Daoy (cell line): Measurements from ENCODE around the gene FOXM1. TPM values are rescaled to one million over a fixed set of nuclear protein-coding genes. Genes with fewer than 3 reads are reported as not detected.

Experiments used
- DNase-seq: peaks from one replicate; pipeline ENCODE4 v3.0.0-alpha.2; 2015; ENCODE audit warnings: low read depth
- total RNA-seq: library from RNA; depleted of rRNA; stranded (reverse); fragments of >200 nt; shearing (Covaris generic); gene quantifications from 2 replicates; pipeline ENCODE4 v1.2.3, GENCODE V29; 2014; rRNA removed

FOXM1 gene, protein sequence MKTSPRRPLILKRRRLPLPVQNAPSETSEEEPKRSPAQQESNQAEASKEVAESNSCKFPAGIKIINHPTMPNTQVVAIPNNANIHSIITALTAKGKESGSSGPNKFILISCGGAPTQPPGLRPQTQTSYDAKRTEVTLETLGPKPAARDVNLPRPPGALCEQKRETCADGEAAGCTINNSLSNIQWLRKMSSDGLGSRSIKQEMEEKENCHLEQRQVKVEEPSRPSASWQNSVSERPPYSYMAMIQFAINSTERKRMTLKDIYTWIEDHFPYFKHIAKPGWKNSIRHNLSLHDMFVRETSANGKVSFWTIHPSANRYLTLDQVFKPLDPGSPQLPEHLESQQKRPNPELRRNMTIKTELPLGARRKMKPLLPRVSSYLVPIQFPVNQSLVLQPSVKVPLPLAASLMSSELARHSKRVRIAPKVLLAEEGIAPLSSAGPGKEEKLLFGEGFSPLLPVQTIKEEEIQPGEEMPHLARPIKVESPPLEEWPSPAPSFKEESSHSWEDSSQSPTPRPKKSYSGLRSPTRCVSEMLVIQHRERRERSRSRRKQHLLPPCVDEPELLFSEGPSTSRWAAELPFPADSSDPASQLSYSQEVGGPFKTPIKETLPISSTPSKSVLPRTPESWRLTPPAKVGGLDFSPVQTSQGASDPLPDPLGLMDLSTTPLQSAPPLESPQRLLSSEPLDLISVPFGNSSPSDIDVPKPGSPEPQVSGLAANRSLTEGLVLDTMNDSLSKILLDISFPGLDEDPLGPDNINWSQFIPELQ
- 33.4 and 38.8 TPM in 2 replicates for total RNA-seq

DNA sequence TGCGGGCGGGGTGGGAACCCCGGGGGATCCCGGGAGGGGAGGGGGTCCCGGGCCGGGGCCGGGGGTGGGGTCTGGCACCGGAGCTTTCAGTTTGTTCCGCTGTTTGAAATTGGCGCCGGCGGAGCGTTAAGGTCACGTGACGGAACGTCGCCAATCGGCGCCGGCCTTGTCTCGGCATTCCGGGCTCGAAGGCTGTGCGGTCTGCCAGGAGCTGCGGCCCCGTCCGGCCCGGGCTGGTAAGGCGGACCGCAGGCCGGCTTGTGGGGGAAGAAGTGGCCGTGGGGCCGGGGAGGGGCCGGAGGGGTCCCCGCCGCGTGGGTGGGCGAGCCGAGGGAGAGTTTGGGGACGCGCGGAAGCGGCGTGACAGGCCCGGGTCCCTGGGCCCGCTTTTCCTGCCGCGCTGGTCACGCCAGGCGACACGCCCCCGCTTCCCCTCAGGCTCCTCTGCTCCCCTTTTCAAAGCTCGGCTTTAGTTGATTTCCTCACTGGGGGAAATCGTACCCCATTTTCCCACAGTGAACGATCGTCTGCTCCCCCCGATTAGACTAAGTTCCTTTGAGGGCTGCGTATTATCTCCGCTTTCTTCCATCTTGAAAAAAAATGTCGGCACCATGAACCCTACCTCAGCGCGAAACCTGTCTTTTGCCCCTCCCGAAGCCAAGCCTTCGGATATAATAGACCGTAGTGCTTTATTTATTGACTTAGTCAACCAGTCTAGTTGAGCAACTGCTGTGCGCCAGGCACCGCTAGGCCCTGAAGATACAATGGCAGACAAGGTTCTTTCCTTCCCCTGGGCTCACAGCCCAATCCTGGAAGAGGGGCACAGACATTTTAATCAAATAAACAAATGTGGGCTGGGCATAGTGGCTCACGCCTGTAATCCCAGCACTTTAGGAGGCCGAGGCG, at the start of gene FOXM1, which contains the start of gene RHNO1:
FOXM1 (minus strand) TSS at position 128 of the 906 bp plus-strand sequence. CDS start 2,696 bp downstream, outside the sequence.
RHNO1 (plus strand) TSS at position 177 of the 906 bp plus-strand sequence. CDS start 8,144 bp downstream, outside the sequence.
- DNase-seq = peak; percentile 95

DNA sequence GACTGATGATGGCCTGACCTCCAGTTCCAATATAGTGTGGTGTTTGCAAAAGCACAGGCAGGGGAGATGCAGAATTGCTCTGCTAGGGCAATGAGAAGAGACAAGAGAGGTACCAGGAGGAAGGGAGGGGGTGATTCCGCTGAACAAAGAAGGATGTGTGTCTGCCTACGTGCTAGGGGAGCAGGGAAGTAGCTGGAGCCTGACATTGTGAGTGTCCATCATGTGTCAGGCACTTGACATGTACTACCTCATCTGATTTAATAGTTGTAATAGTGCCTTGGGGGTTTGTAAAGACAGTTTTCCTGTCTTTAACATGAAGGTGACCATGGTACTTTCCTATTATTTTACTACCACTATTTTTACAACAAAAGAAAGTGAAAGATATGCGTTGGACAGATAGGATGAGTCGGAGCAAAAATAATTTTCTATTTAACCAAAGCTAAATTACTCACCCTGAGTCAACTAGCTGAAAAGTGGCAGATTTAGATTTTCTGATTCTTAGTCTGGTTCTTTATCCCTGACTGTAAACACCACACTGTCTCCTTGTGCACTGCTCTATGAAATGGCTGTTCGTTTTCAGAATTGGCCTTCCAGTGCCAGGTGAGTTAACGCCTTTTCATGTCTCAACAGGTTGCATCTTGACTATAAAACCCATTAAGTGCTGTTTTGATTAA, 48.5 kb upstream of the FOXM1 start:
- DNase-seq = no peak

DNA sequence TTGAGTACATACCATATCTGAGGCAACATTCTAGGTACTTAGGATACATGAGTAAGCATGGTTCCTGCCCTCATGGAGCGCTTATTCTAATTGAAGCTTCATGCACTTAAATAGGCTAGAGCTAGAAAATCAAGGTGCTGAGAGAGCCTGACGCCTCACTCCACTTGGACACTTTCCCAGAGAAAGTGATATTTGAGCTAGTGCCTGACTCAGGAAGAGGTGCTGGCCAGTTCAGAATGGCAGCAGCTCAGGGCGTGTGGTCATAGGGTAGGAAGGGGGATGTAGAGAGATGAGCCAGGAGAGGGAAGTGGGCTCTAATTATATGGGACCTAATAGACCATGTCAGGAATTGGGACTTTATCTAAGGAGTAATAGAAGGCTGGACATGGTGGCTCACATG, 47.0 kb upstream of the FOXM1 start:
- DNase-seq = peak; percentile 17

DNA sequence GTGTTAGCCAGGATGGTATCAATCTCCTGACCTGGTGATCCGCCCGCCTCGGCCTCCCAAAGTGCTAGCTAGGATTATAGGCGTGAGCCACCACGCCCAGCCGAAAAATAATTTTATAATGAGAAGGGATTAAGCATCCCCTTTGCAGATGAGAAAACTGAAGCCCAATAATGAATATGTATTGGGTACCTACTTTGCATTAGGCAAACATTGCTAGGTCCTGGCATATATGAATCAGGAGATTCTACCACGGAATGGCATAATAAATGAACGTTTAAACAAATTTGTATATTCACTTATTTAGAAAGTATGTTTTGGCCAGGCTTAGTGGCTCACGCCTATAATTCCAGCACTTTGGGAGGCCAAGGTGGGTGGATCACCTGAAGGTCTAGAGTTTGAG, 46.1 kb upstream of the FOXM1 start:
- DNase-seq = no peak

DNA sequence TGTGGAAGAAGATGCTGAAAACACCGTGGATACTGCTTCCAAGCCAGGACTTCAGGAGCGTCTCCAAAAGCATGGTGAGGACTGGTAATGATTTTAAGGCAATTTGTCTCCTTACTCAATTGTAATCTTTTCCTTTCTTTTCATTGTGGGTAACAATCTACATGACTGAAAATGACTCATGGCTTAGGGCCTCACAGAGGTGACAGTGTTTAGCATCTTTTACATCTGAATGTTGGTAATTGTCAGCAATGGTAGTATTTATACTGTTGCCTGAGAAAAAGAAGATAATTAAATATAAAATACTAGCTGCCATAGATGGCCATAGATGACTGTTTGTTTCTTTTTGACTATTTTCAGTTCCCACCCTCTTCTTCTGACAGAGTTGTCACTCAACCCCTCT, 45.4 kb upstream of the FOXM1 start:
- no peak for DNase-seq

DNA sequence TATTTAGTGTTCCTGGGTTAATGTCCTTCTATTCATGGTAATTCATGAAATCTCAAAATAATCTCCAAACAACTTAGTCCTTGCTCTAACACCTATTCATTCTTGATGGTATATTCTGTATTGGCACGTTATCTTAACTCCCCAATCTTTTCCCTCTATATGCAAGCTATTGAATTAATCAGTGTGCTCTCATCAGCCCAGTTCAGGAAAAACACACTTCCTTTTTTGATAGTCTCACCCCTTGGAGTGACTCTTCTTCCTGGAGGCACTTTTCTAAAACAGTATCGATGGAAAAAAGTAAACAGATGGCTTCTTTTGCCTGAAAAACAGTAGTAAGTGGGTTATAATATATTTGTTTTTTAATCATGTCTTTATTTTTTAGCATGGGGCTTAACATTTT, 42.3 kb upstream of the FOXM1 start:
- no peak for DNase-seq

DNA sequence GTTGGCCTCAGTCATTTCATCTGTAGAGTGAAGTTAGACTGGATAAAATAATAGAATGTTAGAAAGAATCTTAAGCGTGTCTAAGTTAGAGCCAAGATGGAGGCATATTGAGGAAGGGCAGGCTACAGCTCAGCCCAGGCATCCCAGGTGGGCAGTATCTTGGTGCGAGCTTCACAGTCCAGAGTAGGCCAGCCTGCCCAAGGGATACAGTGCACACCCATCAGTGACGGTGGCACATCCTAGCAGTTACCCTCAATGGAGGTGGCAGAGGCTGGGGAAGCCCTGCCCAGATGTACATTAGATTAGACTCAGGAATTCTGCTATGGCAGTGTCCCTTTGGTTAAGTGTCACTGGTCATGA, 35.2 kb upstream of the FOXM1 start:
- no peak for DNase-seq

DNA sequence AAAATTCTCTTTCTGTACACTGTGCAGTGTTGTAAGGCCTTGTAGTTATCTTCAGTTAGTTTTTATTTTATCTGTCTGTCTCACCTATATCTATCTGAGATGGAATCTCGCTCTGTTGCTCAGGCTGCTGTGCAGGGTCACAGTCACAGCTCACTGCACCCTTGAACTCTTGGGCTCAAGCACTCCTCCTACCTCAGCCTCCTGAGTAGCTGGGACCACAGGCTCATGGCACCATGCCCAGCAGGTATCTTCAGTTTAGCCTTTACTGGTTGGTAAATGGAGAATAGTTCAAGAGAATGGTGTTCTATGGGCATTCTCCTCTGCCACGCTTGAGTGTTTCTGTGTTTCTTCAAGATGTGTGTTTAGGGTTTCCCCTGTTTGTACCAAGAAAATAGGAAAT, 27.3 kb upstream of the FOXM1 start:
- no peak for DNase-seq

DNA sequence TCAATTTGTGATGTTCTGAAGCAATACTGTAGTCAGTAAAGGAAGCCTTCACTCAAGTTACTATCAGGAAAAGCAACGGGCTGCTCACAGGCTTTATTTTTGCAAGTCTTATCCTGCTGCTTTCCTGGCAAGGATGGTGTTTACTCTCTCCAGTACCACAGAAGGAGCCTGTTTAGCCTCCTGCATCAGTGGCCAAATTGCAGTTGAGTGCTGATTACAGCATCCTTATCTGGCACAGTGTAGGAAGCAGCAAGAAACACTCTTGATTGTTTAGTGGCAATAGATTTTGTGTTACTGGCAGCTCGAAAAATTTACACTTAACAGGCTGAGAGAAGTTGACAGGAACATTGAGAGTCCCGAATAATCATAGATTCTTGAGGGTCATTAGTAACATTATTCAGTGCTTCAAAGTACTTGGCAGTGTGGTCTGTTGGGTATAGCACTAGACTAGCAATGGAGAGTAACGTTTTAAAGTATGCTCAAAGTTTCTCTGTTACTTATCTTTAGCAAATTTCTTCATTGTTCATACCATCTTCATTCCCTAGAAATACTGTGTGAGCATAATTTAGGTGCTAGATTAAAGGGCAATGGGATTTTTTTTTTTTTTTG, 25.4 kb upstream of the FOXM1 start:
- DNase-seq = no peak

DNA sequence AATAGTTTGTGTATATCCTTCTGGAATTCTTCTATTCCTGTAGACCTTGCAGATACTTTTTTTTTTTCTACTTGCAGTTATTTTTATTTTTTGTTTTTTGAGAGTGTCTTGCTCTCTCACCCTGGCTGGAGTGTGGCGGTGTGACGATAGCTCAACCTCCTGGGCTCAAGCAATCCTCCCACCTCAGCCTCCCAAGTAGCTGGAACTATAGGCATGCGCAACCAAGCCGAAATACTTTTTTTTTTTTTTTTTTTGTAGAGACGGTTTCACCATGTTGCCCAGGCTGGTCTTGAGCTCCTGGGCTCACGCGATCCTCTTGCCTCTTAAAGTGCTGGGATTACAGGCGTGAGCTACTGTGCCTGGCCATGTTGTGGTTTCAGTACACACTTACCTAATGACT, 23.7 kb upstream of the FOXM1 start:
- no peak for DNase-seq

DNA sequence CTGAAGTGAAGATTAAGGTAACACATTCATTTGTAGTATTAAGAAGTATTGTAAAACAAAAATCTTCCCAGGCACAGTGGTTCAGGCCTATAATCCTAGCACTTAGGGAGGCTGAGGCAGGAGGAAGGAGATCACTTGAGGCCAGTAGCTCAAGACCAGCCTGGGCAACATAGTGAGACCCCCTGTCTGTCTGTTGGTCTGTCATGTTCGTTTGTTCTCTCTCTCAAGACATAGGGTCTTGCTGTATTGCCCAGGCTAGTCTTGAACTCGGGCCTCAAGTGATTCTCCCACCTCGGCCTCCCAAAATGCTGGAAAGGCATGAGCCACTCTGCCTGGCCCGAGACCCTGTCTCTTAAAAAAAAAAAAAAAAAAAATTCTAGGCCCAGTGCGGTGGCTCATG, 20.4 kb upstream of the FOXM1 start:
- DNase-seq = no peak

DNA sequence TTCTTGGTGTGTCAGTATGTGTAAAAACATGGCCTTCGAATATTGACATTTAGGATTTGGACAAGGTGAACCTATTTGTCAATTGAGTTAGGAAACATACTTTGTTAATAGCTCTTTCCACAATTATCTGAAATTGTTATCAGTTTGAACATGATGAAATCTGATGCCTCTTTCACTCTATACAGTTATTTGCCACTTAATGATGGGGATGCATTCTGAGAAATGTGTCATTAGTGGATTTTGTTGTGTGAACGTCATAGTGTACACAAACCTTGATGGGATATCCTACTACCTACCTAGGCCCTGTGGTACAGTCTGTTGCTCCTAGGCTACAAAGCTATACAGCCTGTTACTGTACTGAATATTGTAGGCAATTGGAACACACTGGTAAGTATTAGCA, 18.5 kb upstream of the FOXM1 start:
- no peak for DNase-seq

DNA sequence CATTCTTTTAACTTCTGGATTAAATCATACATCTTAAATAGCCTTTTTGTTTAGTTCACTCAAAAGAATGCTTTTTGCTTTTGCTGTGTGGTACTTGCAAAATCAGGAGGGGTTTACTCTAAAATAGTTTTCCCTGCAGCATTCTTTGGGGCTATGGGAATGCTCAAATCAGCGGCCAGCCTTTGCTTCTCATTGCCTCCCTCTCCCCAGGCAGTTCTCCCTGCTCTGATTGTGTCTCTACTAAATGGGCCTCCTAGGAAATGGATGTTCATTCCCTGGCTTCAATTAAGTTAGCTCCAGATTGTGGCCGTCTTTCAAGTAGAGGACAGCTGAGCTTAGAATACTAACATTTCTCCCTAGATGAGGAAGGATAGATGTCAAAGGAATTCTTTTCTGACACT, 18.1 kb upstream of the FOXM1 start:
- DNase-seq = no peak

DNA sequence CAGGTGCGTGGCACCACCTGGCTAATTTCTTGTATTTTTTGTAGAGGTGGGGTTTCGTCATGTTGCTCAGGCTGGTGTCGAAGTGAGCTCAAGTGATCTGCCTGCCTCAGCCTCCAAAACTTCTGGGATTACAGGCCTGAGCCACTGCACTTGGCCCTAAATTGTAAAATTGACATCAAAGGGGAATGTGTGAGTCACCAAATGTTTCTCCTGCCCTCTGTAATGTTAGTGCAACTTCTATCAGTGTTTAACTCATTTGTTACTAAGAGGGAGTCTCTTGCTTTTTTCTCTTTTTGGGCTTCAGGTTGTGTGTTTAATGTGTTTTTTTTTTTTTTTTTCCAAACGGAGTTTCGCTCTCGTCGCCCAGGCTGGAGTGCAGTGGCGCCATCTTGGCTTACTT, 16.0 kb upstream of the FOXM1 start:
- peak; percentile 70 for DNase-seq

DNA sequence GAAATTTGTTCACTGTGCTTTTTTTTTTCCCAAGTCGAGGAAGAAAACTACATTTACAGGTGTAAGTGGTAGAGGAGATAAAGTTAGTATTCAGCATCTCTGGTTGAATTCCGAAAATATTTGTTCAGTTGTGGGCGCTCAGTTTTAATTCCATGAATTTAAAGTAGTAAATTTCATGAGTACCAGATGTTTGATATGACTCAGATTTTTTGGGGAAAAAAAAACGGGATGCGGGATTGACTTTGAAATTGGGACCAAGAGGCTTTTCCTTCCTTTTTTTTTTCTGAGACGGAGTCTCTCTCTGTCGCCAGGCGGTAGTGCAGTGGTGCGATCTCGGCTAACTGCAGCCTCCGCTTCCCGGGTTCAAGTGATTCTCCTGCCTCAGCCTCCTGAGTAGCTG, 15.3 kb upstream of the FOXM1 start:
- DNase-seq = no peak

DNA sequence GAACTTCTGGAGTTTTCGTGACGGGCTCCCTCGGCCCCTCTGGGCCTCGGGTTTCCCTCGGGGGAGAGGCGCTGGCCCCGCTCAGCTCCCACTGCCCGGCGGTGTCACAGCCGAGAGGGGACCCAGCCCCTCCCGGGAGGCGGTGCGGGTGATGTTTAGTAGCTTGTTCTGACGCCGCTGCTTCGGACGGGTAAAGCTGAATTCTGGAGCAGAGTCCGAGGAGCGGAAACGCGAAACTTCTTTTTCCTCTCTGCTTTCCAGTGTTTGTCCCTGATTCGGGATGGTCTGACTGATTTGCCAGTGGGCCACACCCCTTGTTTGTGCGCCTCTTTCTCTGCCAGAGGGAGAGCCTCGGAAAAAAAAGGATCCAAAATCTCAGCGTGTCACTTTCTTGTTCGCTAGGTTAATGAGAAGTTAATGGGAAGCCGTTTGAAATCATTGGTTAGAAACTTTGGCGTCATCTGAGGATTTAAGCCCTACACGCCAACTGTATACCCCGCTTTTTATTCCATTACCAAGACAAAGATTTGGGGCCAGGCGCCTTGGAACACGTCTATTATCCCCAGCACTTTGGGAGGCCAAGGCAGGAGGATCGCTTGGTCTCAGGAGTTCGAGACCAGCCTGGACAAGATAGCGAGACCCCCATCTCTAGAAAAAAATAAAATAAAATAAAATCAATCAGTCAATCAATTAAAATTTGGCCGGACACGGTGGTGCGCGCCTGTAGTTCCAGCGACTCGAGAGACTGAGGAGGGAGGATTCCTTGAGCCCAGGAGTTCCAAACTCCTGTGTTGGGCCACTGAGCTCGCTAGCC, 14.5 kb upstream of the FOXM1 start:
- peak; percentile 73 for DNase-seq

DNA sequence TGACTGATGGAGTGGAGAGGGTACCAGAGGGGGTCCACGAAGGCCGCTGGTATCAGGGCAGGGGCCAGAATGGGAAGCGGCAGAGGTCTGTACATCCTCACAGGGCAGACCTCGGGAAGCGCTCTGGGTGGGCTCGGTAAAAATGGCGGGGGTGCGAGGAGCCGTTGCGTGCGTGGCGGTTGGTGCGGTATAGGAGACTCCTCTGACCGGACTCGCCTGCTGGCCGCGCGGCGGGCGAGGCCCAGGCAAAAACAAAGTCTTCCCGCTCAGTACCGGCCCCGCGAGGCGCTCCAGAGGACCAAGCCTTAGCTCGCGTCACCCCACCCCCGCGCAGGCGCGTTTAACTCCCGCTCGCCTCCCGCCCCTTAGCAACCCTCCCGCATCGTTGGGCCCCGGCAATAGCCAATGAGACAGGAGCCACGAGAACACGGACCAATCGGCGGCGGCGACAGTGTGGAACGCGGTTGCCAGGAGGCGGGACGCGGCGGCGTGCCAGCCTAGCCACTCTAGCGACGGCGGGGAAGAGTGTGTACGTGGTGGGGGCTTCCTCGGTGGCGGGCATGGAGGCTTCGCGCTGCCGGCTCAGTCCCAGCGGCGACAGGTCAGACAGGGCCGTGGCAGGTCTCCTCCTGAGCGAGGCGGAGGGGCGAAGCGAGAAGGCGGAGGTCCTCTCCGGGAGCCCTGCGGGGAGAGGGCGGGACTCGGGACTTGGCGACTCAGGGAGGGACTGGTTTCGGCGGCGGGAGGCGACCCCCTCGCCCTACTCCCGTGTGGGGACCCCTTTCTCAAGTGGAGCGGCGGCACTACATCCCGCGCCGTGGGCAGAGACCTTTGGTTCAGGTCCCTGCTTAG, 13.6 kb upstream of the FOXM1 start, which contains the start of gene TULP3:
TULP3 (plus strand) TSS at position 504 of the 852 bp plus-strand sequence; CDS start at position 561, 57 bp downstream.
- DNase-seq = peak; percentile 100

DNA sequence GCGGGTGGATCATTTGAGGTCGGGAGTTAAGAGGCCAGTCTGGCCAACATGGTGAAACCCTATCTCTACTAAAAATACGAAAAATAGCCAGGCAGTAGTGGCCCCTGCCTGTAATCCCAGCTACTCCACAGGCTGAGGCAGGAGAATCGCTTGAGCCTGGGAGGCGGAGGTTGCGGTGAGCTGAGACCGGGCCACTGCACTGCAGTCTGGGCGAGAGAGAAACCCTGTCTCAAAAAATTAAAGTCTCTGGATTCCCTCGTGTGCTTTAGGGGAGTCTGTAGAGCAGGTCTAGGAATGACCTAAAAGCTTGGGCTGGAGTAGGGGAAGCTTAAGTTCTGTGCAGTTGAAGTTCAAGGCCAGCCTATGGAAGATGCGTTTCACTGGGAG, 13.0 kb upstream of the FOXM1 start:
- DNase-seq = no peak
